HG03442 (cell line): ENCODE measurements around the gene PXMP4.

ENCODE experiments used
- ATAC-seq: cut with Tn5 transposase; IDR thresholded peaks from one replicate; pipeline ENCODE4 v1.9.1; 2021; ENCODE audit warnings: mild to moderate bottlenecking, moderate library complexity; ENCODE audit not compliant: unreplicated experiment

The PXMP4 gene

DNA sequence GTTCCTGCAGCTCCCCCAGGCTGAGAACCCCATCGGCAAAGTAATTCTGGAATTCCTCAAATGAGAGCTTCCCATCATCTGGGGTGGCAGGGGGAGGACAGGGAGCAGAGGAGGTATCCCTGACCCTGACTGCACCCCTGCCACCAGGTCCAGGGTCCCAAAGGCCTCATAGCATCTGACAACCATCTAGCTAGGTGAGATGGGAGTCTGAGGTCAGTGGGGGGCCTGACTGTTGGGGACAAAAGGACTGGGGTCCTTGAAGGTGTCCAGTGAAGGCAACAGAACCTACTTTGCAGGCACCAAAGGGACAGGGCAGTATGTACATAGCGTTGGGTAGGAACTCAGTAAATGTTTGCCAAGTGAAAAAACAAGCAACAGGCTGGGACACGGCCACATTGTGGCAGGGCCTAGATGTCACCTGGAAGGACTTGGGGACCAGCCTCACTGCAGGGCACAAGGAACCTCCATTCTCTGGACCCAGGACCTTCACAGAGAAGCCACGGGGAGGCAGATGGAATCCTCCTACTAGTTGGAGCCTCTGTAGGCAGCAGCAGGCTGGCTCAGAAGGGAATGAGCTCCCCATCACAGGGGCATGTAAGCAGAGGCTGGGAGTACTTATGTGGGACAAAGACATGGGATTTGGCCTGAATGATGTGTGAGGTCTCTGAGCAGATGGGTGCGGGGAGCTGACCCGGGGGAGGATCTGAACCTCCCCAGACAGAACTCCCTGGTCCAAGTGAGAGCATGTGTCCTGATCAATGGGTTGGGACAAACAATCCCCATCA is 49.2 kb downstream of the PXMP4 start:
- no peak for ATAC-seq

DNA sequence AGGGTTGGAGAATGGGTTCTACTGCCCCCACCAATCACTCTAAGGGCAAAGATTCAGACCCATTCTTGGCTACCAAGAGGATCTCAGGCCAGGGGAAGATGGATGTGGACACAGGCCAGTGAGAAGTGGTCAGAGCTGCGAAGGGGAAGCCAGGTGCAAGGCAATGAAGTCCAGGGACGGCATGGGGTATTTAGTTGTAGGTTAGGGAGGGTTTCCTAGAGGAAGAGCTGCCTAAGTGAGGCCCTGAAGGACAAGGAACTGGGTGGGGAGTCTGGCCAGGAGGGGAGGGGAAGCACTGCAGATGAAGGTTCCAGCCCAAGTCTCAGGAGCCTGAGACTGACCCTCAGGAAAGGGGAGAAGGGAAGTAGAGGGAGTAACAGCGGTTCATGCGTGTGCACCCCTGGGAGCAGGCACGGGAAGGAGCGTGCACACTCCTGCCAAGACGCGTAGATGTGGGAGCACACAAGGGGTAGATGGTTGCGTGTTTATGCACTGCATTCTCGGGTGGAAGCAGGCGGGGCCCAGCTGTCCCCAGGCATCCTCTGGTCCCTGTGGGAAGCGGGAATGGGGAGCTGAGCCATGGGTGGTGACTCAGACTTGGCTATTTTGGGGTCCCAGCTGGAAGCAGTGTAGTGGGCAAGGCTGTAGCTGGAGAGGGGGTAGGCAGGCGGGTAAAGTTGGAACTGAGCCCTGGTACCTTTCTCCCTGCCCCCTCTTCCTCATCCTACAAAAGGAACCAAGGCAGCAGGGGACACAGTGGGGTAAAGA is 50.1 kb downstream of the PXMP4 start:
- ATAC-seq = no peak

DNA sequence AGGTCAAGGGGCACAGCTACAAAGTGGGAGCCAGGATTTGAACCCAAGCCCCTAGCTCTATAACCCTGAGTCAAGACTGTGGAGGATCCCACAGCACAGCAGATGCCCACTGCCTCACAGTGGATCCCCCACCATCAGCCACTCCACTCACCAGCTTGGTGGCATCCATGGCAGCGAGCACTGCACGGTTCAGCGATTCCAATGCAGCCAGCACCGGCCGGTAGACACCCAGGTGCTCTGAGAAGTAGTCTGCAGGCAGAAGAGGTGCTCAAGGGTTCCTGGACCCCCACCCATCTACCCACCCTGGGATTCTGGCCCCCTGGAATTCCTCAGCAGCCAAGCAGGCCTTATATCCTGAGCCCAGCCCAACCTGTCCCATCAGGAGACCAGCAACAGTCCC is 50.9 kb downstream of the PXMP4 start:
- ATAC-seq = no peak

DNA sequence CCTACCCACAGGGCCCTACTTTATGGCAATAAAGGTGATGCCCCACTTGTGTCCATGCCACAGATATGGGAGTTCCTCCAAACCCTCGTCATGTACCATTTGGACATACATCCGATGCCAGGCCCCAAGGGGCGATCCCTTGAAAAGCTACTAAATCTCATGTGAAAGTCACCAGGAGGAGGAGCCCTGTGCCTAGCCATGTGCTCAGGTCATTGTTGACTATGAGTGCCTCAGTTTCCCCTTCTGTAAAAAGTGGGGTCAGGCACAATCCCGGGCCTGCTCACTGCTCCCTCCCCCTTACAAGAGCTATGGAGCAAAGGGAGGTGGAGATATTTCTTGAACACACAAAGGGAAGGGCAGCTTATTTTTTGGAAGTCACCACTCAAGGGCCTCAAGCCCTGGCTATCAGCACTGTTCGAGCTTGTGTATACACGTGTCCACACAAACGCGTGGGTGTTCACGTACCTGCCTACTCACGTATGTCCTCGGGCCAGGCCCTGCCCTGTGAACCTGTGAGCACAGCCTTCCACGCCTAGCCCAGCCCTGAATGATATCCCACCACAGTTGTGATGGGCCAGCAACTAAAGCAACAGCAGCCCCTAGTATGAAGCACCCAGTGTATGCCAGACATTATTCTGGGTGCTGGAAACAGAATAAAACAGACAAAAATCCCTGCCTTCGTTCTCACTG is 51.5 kb downstream of the PXMP4 start:
- ATAC-seq = no peak

DNA sequence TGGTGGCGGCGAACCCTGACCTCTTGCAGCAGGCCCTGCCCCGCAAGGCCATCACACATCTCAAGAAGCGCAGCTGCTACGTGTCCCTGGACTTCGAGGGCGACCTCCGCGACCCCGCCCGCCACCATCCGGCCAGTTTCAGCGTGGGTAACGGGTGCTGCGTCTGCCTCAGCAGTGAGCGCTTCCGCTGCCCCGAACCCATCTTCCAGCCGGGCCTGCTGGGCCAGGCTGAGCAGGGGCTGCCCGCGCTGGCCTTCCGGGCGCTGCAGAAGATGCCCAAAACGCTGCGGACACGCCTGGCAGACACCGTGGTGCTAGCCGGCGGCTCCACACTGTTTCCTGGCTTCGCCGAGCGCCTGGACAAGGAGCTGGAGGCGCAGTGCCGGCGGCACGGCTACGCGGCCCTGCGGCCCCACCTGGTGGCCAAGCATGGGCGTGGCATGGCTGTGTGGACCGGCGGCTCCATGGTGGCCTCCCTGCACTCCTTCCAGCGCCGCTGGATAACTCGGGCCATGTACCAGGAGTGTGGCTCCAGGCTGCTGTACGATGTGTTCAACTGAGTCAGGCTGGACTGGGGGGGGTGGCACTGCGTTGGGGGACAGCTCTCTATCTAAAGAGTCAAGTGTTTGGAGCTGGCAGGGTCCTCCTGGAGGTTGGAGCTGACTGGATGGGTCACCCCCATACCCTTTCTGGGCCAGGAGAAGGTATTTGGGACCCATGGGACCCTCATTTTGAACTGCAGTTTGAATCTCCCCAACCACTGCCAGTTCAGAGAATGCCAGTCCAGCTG is 52.2 kb downstream of the PXMP4 start:
- peak; percentile 32 for ATAC-seq

DNA sequence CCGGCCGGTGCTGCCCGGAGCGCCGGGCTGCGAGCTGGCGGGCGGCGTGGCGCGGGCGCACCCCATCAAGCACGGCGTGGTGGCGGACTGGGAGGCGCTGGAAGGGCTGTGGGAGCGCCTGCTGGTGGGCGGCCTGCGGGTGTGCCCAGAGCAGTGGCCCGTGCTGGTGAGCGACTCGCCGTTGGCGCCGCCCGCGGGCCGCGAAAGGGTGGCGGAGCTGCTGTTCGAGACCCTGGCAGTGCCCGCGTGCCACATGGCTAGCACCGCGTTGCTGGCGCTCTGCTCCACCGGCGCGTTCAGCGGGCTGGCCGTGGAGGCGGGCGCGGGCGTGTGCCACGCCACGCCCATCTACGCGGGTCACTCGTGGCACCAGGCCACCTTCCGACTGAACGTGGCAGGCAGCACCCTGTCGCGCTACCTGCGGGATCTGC is 52.9 kb downstream of the PXMP4 start:
- peak; percentile 15 for ATAC-seq

DNA sequence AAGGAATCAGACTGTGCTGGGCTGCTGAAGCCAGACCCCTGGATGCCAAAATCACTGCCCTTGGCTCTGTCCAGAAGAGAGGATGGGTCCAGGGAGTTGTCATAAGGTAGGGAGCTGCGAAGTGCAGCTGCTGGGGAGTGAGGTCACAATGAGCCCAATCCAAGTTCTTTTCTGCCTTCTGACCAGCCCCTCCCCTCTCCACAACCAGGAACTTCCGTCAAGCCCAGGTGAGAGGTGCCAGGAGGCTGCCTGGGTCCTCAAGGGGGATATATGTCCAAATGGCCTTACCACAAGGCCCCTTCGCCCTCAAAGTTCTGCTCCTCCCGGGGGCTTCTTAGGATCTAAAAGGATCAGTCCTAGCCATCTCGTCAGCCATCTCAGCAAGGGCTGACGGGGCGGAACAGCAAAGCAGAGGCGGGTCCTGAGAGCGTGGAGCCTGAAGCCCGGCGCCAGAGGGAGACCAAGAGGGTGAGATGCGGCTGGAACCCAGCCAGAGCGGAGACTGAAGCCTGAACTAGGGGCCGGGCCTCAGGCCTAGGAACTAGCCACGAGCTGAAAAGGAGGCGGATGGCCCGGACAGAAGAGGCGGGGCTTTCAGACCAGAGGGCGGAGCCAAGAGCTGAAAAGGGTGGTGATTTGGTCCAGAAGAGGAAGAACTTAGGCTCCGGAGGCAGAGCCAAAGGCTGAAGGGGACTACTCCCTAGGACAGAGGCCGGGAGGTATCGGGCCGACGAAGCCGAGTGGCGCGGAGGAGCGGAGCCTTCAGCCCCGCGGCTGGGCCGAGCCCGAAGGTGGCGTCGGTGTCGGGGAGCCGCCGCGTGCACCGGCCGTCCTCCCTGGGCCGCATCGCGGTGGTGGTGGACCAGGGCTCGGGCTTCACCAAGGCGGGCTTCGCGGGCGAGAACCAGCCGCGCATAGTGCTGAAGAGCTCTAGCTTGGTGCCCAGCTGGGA is 53.5 kb downstream of the PXMP4 start, which contains the start of gene ACTL10:
TSS of gene ACTL10 (plus strand) at position 651 of the 952 bp plus-strand sequence. CDS start 555 bp downstream, outside the sequence.
- ATAC-seq = peak; percentile 61

DNA sequence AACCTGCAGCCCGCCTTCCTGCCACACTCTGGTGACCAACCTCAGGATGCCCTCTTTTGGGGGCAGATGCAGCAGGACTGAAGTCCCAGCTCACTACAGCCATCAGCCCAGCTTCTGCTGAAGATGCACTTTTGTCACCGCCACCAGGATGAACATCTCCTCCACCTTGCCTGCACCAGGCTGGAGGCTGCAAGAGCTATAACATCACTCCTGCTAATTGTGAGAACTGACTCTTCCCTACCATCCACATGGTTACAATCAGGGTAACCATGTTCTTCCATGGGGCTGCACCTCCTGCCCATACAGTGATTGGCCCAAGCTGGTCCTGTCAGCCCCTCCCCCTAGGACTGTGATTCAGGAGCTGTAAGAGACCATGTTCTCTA is 55.4 kb downstream of the PXMP4 start:
- no peak for ATAC-seq

DNA sequence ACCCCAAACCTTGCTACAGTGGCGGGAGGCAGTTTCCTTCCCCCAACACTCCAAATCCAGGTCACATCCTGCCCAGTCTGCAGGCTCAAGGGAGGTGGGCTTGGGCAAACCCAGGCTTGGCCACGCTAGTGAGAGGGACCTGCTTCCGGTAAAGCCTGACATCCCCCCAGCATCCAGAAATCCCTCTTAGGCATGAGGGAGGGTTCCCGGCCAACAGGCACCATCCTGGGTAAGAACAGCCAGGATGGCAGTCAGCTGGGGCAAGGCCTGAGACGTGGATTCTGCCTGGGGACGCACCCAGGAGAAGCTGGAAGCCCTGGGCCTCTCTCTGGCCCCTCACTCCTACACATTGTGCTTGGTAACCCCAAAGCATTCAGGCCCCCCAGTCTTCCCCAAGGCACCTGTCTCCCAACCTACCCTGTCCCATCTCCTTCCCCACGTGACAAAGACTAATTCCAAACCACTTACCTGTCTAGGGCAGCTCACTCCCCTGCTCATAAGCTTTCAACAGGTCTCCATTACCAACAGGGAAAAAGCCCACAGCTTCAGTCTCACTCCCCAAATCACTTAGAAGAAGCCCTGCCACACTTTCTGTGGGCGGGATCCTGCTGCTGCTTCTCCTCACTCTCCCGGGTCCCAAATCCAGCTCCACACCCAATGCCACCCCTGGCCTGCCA is 55.9 kb downstream of the PXMP4 start:
- ATAC-seq = no peak

DNA sequence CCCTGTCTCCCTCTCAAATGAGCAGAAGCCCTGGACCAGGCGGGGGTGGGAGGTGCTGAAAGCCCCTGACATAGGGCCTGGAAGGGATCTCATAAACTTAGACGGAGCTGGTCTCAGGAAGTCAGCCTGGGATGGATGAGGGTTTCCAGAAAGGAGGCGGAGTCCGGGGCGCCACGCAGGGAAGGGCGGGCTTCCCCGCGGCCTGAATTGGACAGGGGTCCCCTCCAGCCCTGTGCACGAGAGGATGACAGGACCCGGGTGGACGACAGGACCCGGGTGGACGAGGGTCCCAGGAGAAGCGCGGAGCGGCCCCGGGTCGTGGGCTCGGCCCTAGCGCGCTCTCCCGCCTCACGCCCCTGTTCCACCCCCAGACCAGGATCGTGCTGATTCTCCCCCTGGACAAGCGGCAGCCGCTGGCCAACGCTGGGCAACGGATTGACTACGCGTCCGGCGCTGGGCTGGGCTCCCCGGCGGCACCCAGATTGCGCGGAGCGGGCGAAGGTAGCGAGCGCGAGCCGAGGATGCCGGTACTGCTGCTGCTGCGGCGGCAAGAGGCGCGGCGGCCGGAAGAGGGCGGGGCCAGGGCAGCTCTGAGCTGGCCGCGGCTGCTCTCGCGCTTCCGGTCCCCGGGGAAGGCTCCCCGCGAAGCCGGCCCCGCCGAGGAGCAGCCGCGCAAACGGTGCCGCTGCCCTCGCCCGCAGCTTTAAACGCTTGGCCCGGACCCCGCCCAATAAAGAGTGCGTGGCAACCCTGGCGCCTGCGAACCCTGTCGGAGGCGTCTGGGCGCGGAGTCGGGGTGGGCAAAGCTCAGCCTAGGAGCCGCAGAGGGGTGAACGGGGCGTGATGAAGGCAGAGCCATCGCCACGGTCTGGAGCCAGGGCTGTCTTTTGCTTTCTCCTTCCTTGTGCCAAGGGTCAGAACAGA is 56.7 kb downstream of the PXMP4 start:
- ATAC-seq = peak; percentile 31

DNA sequence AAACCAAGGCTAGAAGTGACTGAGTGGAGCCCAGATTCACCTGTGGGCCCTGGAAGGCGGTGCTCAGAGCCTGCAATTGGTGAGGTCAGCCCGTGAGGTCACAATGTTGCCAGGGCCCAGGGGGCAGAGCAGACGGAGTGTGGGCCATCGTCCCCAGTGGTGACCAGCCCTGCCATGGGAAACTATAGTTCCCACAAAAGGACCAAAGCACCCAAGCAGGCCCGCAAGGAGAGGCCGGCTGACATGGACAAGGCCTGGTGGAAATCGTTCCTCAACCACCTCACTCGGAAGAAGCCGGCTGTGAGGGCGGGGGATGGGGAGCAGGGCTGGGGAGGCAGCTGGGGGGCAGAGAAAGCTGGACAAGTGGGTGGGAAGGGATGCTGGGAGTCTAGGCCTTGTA is 57.9 kb downstream of the PXMP4 start, which contains the start of gene C20orf144:
TSS of gene C20orf144 (plus strand) at position 156 of the 400 bp plus-strand sequence. CDS start at position 175, 19 bp downstream.
- no peak for ATAC-seq

DNA sequence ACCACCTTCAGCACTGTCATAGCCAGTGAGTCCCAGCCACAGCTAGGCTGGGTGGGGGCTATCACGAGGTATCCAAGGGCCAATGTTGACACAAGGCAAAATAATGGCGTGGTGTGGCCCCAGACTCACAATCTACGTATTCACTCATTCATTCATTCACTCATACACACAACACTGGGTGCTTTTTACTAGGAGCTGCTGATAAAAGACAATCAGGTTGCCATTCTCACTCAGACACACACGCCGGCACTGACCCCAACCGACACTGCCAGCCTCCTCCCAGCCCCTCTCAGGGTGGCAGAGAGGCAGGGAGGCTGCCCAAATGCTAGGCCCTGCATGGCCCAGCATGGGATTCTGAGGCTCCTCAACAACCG is 59.4 kb downstream of the PXMP4 start:
- no peak for ATAC-seq

DNA sequence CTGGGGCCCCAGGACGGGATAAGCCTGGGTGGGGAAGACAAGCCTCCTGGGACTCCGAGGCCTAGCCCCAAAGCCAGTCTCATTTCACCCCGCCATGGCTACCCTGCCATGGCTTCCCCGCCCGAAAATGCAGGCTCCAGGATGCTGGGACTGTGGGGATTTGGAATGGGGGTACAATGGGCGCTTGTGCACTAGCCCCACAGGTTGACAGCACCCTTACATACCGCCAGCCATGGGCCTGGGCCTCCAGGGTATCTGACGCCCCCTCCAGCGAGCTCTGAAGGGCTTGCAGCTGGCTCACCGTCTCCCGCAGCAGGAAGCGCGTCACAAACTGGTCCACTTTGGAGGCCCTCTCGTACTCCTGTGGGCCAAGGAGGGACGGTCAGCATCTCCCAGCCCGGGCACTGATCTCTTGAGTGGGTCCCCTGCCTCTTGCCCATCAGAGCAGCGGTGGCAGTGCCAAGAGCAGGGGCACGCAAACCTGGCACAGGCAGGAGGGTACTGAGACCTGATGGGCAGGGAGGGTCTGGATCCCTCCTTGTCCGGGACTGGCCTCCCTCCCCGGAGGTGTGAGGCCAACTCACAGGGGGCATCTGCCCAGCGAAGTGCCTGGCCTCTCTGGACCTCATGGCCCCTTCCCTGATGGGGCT is 60.0 kb downstream of the PXMP4 start:
- no peak for ATAC-seq

DNA sequence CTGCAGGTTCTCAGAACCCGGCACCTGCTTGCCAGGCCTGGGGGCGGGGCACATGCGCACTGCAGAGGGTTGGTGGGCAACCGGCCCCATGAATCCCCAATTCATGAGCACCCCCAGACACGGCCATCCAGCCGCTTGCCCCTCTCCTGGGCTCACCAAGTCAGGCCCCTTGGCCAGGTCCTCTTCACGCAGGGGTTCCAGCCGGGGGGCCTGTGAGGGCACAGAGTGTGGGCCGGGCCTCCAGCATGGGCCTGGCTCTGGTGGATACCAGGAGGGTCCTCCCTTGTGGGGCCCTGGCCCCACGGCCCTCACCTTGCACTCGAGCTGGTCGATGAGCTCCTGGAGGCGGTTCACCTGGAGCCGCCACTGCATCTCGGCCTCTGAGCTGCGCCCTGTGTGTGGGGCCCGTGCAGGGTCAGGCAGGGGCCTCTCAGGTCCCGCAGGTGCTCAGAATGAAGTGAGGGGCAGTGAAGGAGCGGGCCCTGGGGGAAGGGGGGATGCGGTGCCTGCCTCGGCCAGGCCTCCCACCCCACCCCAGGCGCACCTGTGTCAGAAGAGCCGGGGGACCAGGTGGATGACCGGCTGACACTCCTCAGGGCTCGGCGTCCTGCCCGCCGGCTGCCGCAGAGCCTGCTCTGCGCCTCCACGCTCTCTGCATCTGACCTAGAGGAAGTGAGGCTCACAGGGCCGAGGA is 60.6 kb downstream of the PXMP4 start:
- no peak for ATAC-seq

DNA sequence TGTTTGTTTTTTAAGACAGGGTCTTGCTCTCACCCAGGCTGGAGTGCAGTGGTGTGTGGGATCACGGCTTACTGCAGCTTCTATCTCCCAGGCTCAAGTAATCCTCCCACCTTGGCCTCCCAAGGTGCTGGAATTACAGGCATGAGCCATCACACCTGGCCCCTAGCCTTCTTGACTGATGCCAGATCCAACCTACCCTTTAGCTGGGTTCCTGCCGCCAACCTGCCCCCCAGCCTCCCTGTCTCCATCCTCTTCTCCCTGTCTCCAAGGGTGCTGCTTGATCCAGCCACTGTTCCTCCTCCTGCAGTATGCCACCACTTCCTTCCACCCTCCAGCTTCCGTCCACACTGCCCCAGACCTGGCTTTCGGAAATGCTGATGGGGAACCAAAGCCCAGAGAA is 61.2 kb downstream of the PXMP4 start:
- ATAC-seq = no peak

DNA sequence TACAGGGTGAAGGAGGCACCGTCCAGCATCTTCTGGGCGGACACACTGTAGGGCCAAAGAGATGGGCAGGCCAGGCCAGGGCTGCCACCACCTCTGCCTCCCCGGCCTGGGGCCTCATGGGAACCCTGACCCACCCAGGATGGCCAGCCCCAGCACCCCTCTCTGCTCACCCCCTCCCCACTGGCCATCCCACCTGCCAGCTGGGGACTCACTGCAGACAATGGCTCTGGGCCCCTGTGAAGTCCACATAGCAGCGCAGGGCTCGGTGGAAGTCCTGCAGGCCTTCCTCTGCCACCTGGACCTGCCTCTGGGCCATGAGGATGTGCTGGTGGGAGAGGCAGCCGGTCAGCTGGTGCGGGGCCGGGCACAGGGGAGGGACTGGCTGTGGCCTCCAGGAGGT is 61.6 kb downstream of the PXMP4 start:
- ATAC-seq = no peak

DNA sequence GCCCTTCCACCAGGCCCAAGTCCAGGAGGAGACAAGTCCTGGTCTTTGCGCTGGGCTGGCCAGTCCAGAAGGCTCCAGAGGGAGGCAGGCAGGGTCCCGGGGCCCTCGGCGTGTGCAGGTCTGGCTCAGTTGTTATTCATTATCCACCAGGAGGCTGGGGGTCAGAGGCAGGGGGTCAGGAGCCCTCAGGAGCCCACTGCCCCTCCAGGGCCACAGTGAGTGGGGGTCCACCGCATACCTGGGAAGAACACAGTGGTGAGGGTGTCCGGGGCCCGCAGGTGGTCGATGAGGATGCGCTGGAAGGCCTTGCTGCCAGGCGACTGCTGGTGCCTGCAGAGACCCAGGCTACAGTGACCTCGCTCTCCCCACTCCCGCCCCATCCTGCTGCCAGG is 62.4 kb downstream of the PXMP4 start:
- ATAC-seq = no peak
